Esophagus muscularis mucosa (tissue), 3 donors: ENCODE measurements around the gene C11orf65.

Source experiments
- POLR2AphosphoS5 ChIP-seq, 2 donors: sonication (generic); formaldehyde crosslinking; IDR thresholded peaks; one replicate each; pipeline ENCODE4 v1.6.1; 2017; ENCODE audit warnings: antibody characterized with exemption in 2 of 2
- TF ChIP-seq, protein P1 (sequence below), 3 experiments: fragments of 200-600 bp in 2 of 3; fragments of 450-650 bp in 1 of 3; sonication (generic) in 2 of 3; IDR thresholded peaks; one replicate each; pipeline ENCODE4 v1.5.1; 2017 to 2019; ENCODE audit warnings: antibody characterized with exemption in 3 of 3, mild to moderate bottlenecking in 2 of 3, moderate library complexity in 1 of 3

DNA sequence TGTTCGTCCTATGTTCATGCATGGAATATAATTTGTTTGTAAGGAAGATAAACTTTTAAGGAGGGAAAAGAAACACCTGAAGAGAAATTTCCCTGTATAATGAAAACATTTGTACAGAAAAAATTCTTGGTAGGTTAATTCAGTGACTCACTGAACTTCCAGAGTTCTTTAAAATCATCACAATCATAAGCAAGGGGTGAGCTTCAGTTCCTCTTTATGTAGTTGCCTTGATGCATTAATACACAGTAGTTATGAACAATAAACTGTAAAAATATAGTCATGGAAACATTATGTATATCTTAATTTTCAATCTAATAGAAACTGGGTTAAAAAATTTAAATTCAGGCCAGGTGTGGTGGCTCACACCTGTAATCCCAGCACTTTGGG lies 1.1 kb upstream of the C11orf65 start:
- TF ChIP-seq, protein P1, sequence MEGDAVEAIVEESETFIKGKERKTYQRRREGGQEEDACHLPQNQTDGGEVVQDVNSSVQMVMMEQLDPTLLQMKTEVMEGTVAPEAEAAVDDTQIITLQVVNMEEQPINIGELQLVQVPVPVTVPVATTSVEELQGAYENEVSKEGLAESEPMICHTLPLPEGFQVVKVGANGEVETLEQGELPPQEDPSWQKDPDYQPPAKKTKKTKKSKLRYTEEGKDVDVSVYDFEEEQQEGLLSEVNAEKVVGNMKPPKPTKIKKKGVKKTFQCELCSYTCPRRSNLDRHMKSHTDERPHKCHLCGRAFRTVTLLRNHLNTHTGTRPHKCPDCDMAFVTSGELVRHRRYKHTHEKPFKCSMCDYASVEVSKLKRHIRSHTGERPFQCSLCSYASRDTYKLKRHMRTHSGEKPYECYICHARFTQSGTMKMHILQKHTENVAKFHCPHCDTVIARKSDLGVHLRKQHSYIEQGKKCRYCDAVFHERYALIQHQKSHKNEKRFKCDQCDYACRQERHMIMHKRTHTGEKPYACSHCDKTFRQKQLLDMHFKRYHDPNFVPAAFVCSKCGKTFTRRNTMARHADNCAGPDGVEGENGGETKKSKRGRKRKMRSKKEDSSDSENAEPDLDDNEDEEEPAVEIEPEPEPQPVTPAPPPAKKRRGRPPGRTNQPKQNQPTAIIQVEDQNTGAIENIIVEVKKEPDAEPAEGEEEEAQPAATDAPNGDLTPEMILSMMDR (IDR thresholded peaks at IDR 0.05): no peak
- TF ChIP-seq POLR2AphosphoS5 (IDR thresholded peaks at IDR 0.05): no peak
